Measurements from ENCODE around the gene GIPC1. TPM values are rescaled to one million over a fixed set of nuclear protein-coding genes. Genes with fewer than 3 reads are reported as not detected.

The GIPC1 gene
- total RNA-seq, 1 donor from 2014 or later = 23.6 TPM

DNA sequence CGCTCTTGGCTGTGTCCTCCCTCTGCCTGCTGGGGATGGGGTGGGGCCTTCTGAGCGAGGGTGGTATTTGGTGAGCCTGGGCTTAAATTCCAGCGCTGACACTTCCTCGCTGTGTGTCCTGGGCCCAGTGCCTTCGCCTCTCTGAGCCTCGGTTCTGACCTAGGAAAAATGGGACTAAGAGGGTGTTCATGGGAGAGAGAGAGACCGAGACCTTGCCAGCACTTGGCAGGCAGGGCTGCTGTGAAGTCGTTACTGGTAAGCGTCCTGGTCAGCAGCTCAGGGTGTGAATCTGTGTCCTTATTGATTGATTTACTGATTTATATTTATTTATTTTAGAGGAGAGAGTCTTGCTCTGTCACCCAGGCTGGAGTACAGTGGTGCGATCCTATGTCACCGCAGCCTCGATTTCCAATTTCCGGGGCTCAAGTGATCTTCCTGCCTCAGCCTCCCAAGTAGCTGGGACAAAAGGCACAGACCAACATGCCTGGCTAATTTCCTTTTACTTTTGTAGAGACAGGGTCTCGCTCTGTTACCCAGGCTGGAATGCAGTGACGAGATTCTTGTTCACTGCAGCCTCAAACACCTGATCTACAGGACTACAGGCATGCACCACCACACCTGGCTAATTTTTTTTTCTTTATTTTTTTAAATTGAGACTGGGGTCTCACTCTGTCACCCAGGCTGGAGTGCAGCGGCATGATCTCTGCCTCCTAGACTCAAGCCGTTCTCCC is 60.4 kb downstream of the GIPC1 start:
- Histone ChIP-seq H3K9me3 (ENCODE audit: low read depth) (no peaks in the 10 kb centered on the region), H3K36me3 (no peaks in the 10 kb centered on the region), H3K4me3 (no peak overlapping the region), H3K79me2 (ENCODE audit: low read depth) (peaks cover 43% of the 10 kb centered on the region), H2AFZ (replicated peaks) (no peak overlapping the region), H4K20me1 (ENCODE audit: low read depth) (peaks cover 36% of the 10 kb centered on the region), H3K27me3 (peaks cover 18% of the 10 kb centered on the region), H3F3A (ENCODE audit: low read depth) (peaks cover 34% of the 10 kb centered on the region), H3K27ac (no peak overlapping the region), H3K4me2 (no peak overlapping the region), H3K4me1 (peaks cover 10% of the 10 kb centered on the region), H3K9ac (no peak overlapping the region)
- Mint-ChIP-seq H3K4me3 (peak overlapping the region; percentile 38), H3K27me3 (ENCODE audit: insufficient read depth, low read depth) (peaks cover 4% of the 10 kb centered on the region), H3K36me3 (no peaks in the 10 kb centered on the region), H3K4me1 (peaks cover 19% of the 10 kb centered on the region), H3K9me3 (no peaks in the 10 kb centered on the region), H3K27ac (no peak overlapping the region)
- DNase-seq (ENCODE audit: low spot score) = no peak
- no peak for TF ChIP-seq EZH2phosphoT487 (IDR thresholded peaks at IDR 0.05)
- no peak for TF ChIP-seq EZH2 (IDR thresholded peaks at IDR 0.05)
- TF ChIP-seq, protein P1, sequence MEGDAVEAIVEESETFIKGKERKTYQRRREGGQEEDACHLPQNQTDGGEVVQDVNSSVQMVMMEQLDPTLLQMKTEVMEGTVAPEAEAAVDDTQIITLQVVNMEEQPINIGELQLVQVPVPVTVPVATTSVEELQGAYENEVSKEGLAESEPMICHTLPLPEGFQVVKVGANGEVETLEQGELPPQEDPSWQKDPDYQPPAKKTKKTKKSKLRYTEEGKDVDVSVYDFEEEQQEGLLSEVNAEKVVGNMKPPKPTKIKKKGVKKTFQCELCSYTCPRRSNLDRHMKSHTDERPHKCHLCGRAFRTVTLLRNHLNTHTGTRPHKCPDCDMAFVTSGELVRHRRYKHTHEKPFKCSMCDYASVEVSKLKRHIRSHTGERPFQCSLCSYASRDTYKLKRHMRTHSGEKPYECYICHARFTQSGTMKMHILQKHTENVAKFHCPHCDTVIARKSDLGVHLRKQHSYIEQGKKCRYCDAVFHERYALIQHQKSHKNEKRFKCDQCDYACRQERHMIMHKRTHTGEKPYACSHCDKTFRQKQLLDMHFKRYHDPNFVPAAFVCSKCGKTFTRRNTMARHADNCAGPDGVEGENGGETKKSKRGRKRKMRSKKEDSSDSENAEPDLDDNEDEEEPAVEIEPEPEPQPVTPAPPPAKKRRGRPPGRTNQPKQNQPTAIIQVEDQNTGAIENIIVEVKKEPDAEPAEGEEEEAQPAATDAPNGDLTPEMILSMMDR (IDR thresholded peaks at IDR 0.05) = no peak

DNA sequence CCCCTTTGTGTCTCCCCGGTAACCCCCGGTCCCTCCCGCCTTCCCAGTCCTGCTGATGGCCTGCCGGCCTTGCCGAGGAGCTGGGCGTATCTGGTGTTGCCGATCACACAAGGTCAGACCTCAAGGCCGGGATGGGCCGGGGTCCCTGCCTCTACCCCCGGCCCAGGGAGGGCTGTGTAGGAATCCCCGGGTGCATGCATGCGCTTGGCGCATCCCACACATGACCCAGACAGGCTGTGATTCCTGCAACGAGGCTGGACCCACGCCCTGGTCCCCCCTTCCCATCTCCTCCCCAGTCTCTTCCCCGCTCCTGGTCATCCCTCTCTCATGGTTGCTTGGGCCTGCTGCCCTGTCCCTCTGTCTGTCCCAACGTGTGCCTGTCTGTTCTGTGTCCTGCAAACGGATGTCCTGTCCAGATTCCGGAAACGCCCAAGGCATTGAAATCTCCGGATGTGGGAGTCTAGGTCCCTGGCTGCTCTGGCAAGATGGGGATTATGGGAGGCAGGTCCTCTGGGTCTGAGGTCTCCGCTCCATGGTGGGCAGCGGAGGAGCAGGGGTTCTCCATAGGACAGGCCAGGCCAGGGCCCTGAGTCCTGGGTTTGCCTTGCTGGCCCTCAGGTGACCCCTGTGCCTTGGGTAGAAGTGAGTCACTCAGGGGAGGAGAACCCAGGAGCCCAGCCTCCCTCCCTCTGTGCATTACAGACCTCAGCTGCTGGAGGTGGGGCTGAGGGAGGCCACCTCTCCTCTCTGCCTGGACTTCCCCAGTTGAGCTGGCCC is 61.2 kb downstream of the GIPC1 start:
- Histone ChIP-seq H3K36me3 (no peaks in the 10 kb centered on the region), H3K9me3 (ENCODE audit: low read depth) (no peaks in the 10 kb centered on the region), H3K4me1 (peaks cover 10% of the 10 kb centered on the region), H4K20me1 (ENCODE audit: low read depth) (peaks cover 36% of the 10 kb centered on the region), H3K79me2 (ENCODE audit: low read depth) (peaks cover 43% of the 10 kb centered on the region), H2AFZ (replicated peaks) (no peak overlapping the region), H3F3A (ENCODE audit: low read depth) (peaks cover 34% of the 10 kb centered on the region), H3K4me2 (peak overlapping the region; percentile 99), H3K9ac (no peak overlapping the region), H3K27me3 (peaks cover 19% of the 10 kb centered on the region), H3K27ac (no peak overlapping the region), H3K4me3 (peak overlapping the region; percentile 94)
- no peak for TF ChIP-seq EZH2phosphoT487 (IDR thresholded peaks at IDR 0.05)
- Mint-ChIP-seq H3K36me3 (no peaks in the 10 kb centered on the region), H3K27me3 (ENCODE audit: insufficient read depth, low read depth) (peaks cover 7% of the 10 kb centered on the region), H3K27ac (peak overlapping the region; percentile 77), H3K9me3 (no peaks in the 10 kb centered on the region), H3K4me3 (peak overlapping the region; percentile 81), H3K4me1 (peaks cover 19% of the 10 kb centered on the region)
- DNase-seq (ENCODE audit: low spot score) = no peak

DNA sequence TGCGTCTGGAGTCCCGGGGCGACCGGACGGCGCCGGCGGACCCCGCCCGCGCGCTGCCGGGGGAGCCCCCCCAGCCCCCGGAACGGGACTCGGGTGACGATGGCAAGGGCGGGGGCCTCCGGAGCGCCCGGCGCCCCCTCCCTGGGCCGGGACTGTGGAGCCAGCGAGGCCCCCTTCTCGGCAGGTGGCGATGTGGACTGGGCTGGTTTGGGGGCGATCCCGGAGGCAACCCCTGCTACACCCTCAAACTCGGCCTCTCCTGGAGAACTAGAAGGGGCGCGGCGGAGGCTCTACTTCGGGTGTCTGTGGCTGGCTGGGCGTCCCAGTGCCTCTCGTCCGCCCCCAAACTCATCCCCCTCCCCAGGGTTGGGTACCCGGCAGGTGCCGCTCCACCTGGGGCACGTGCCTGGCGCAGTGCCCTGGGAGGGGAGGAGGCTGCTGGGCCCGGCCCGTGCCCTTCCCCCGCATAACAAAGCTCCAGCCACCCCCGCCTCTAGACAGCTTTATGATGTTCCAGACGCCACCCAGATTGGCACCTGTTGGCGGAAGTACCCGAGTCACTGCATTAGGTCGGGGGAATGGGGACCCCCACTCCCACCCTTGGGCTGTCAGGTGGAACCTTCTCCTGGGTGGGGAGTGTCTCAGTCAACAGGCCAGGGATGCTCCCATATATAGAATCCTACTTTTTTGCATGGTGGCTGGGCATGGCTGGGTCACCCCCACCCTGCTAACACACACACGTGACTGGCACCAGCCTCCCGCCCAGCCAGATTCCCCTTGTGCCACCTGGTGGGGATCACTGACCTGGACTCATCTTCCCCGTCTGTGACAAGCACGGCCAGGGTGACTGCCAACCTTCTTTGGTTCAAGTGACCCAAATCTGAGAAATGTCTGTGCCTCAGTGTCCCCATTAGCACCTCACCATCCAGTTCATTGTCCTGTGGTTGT is 62.1 kb downstream of the GIPC1 start:
- H3K27me3 ChIP-seq = peaks cover 19% of the 10 kb centered on the region
- DNase-seq (ENCODE audit: low spot score) = peak; percentile 48
- no peak overlapping the region for H2AFZ ChIP-seq (replicated peaks)
- peaks cover 34% of the 10 kb centered on the region for H3F3A ChIP-seq (ENCODE audit: low read depth)
- H3K4me2 ChIP-seq = peak overlapping the region; percentile 99
- peaks cover 36% of the 10 kb centered on the region for H4K20me1 ChIP-seq (ENCODE audit: low read depth)
- peaks cover 35% of the 10 kb centered on the region for H3K79me2 ChIP-seq (ENCODE audit: low read depth)
- H3K4me3 Mint-ChIP-seq = peak overlapping the region; percentile 81
- TF ChIP-seq EZH2 (IDR thresholded peaks at IDR 0.05) = no peak
- no peak for TF ChIP-seq EZH2phosphoT487 (IDR thresholded peaks at IDR 0.05)
- TF ChIP-seq, protein P1 (IDR thresholded peaks at IDR 0.05) = no peak
- H3K4me1 Mint-ChIP-seq = peaks cover 14% of the 10 kb centered on the region
- no peaks in the 10 kb centered on the region for H3K36me3 Mint-ChIP-seq
- peak overlapping the region; percentile 94 for H3K4me3 ChIP-seq
- peak overlapping the region; percentile 88 for H3K9ac ChIP-seq
- H3K9me3 Mint-ChIP-seq = no peaks in the 10 kb centered on the region
- H3K36me3 ChIP-seq = no peaks in the 10 kb centered on the region
- peaks cover 7% of the 10 kb centered on the region for H3K27me3 Mint-ChIP-seq (ENCODE audit: insufficient read depth, low read depth)
- H3K4me1 ChIP-seq = peaks cover 10% of the 10 kb centered on the region
- no peaks in the 10 kb centered on the region for H3K9me3 ChIP-seq (ENCODE audit: low read depth)
- H3K27ac Mint-ChIP-seq = no peak overlapping the region
- no peak overlapping the region for H3K27ac ChIP-seq
